H1 (cell line): ENCODE results near the gene AOPEP. TPM values are rescaled to one million over a fixed set of nuclear protein-coding genes. Genes with fewer than 3 reads are reported as not detected.
A peak's percentile ranks its signal among the peaks of the same experiment; 100 is the strongest.

Experiments
- CTCF ChIA-PET: fragments of 300-600 bp; sonication (Branson Sonifier 250); formaldehyde crosslinking; loops from one replicate; lab custom pipeline; 2021; ENCODE audit not compliant: partially characterized antibody; lab: Charles Lee
- POLR2A ChIA-PET: fragments of 300-600 bp; sonication (Branson Sonifier 250); formaldehyde crosslinking; loops from one replicate; lab custom pipeline; 2021; ENCODE audit warnings: inconsistent platforms; ENCODE audit not compliant: partially characterized antibody; lab: Charles Lee
- DNase-seq, 2 experiments: peaks; one replicate each; pipeline versions ENCODE4 v3.0.0 to v3.0.0-alpha.2; 2010 to 2022; ENCODE audit warnings: low spot score in 2 of 2, low read depth in 1 of 2, mixed read lengths in 1 of 2
- FAIRE-seq: peaks from 2 replicates; lab custom pipeline; 2011; peaks lifted over from hg19 to GRCh38; lab: Jason Lieb, UNC
- H2AFZ ChIP-seq: 2 replicates; pipeline ENCODE4 v1.8.1; 2012; ENCODE audit warnings: low read length, inconsistent platforms
- H2AK5ac ChIP-seq: 2 replicates; pipeline ENCODE4 v1.6.1; 2013; ENCODE audit warnings: low read depth, low read length
- H2BK120ac ChIP-seq: replicated peaks from 2 replicates; pipeline ENCODE3; 2013; ENCODE audit warnings: low read depth, low read length, inconsistent platforms
- H2BK12ac ChIP-seq: 2 replicates; pipeline ENCODE4 v1.6.1; 2013; ENCODE audit warnings: low read depth, low read length
- H2BK15ac ChIP-seq: 2 replicates; pipeline ENCODE4 v1.6.1; 2013; ENCODE audit warnings: low read length
- H2BK20ac ChIP-seq: 2 replicates; pipeline ENCODE4 v1.6.1; 2013; ENCODE audit warnings: low read length
- H2BK5ac ChIP-seq: 2 replicates; pipeline ENCODE4 v1.6.1; 2013; ENCODE audit warnings: low read depth, low read length
- H3K14ac ChIP-seq: 2 replicates; pipeline ENCODE4 v1.6.1; 2013; ENCODE audit warnings: inconsistent platforms; ENCODE audit not compliant: insufficient read length
- H3K18ac ChIP-seq: 2 replicates; pipeline ENCODE4 v1.6.1; 2013; ENCODE audit warnings: low read length; ENCODE audit errors: extremely low read depth
- H3K23ac ChIP-seq: 2 replicates; pipeline ENCODE4 v1.6.1; 2013; ENCODE audit warnings: inconsistent platforms; ENCODE audit not compliant: insufficient read length
- H3K23me2 ChIP-seq: 2 replicates; pipeline ENCODE4 v1.6.1; 2013; ENCODE audit warnings: low read depth, low read length
- H3K27ac ChIP-seq: 2 replicates; pipeline ENCODE4 v1.6.1; 2011; ENCODE audit warnings: low read depth, low read length, inconsistent platforms
- H3K27me3 ChIP-seq, 4 experiments: replicated peaks in 1 of 4; 1 replicate in 1 of 4; 2 replicates in 3 of 4; pipeline versions ENCODE4 v1.6.1 to v1.8.1; 2011 to 2013; ENCODE audit warnings: low read length in 3 of 4, mild to moderate bottlenecking in 3 of 4, inconsistent platforms in 2 of 4, mixed read lengths in 2 of 4, moderate library complexity in 1 of 4; ENCODE audit not compliant: control insufficient read depth in 3 of 4, insufficient read depth in 3 of 4; ENCODE audit errors: extremely low read depth in 1 of 4
- H3K36me3 ChIP-seq, 4 experiments: 2 replicates each; pipeline versions ENCODE4 v1.6.1 to v1.8.1; 2011 to 2013; ENCODE audit warnings: mild to moderate bottlenecking in 4 of 4, low read length in 3 of 4, moderate library complexity in 2 of 4, control low read depth in 1 of 4, inconsistent platforms in 1 of 4; ENCODE audit not compliant: insufficient read depth in 4 of 4, control insufficient read depth in 2 of 4
- H3K4ac ChIP-seq: replicated peaks from 2 replicates; pipeline ENCODE3; 2013; ENCODE audit warnings: low read length, low read depth, mixed read lengths, inconsistent platforms; ENCODE audit not compliant: insufficient read length
- H3K4me1 ChIP-seq, 4 experiments: replicated peaks in 1 of 4; 1 replicate in 1 of 4; 2 replicates in 3 of 4; pipeline versions ENCODE4 v1.6.1 to v1.8.1; 2011 to 2013; ENCODE audit warnings: low read length in 3 of 4, inconsistent platforms in 2 of 4, mixed read lengths in 1 of 4; ENCODE audit not compliant: insufficient read depth in 4 of 4, control insufficient read depth in 3 of 4
- H3K4me2 ChIP-seq, 2 experiments: 2 replicates each; pipeline versions ENCODE4 v1.6.1 to v1.8.1; 2011 to 2013; ENCODE audit warnings: low read depth in 2 of 2, low read length in 2 of 2, control low read depth in 1 of 2, inconsistent platforms in 1 of 2, mild to moderate bottlenecking in 1 of 2; ENCODE audit not compliant: insufficient read depth in 1 of 2
- H3K4me3 ChIP-seq, 4 experiments: fragments of 200-600, 300-600 bp in 1 of 4; sonication (generic), shearing (Covaris generic), sonication (Bioruptor Twin) in 1 of 4; 2 replicates each; pipeline versions ENCODE4 v1.5.1 to v1.8.1; 2011 to 2016; ENCODE audit warnings: low read length in 4 of 4, low read depth in 3 of 4, control low read depth in 2 of 4, inconsistent platforms in 2 of 4, mild to moderate bottlenecking in 2 of 4, mixed read lengths in 1 of 4, moderate library complexity in 1 of 4; ENCODE audit not compliant: insufficient read depth in 2 of 4; ENCODE audit errors: extremely low read depth in 1 of 4
- H3K56ac ChIP-seq: replicated peaks from 2 replicates; pipeline ENCODE3; 2013; ENCODE audit warnings: low read depth, mild to moderate bottlenecking, mixed read lengths, low read length, inconsistent platforms; ENCODE audit not compliant: insufficient read length
- H3K79me1 ChIP-seq: 2 replicates; pipeline ENCODE4 v1.6.1; 2013; ENCODE audit warnings: low read depth, low read length, control low read depth
- H3K79me2 ChIP-seq, 2 experiments: 2 replicates each; pipeline versions ENCODE4 v1.6.1 to v1.8.1; 2012 to 2013; ENCODE audit warnings: low read length in 2 of 2, mild to moderate bottlenecking in 2 of 2, inconsistent platforms in 1 of 2; ENCODE audit not compliant: insufficient read depth in 2 of 2, control insufficient read depth in 1 of 2
- H3K9ac ChIP-seq, 4 experiments: replicated peaks in 1 of 4; 1 replicate in 1 of 4; 2 replicates in 3 of 4; pipeline versions ENCODE4 v1.6.1 to v1.8.1; 2011 to 2013; ENCODE audit warnings: low read depth in 3 of 4, low read length in 3 of 4, control low read depth in 2 of 4, mild to moderate bottlenecking in 2 of 4, moderate library complexity in 2 of 4, inconsistent platforms in 1 of 4; ENCODE audit errors: extremely low read depth in 1 of 4
- H3K9me3 ChIP-seq, 2 experiments: 2 replicates each; pipeline versions ENCODE4 v1.6.1 to v1.8.1; 2012 to 2013; ENCODE audit warnings: mild to moderate bottlenecking in 2 of 2, moderate library complexity in 2 of 2, control low read depth in 1 of 2, inconsistent platforms in 1 of 2, low read depth in 1 of 2, low read length in 1 of 2, mixed read lengths in 1 of 2; ENCODE audit not compliant: insufficient read depth in 2 of 2
- H4K20me1 ChIP-seq, 2 experiments: replicated peaks in 1 of 2; 2 replicates each; pipeline versions ENCODE3 to v1.8.1; 2011 to 2013; ENCODE audit warnings: inconsistent platforms in 2 of 2, low read length in 2 of 2, mild to moderate bottlenecking in 1 of 2; ENCODE audit not compliant: insufficient read depth in 2 of 2, control insufficient read depth in 1 of 2
- H4K5ac ChIP-seq: 2 replicates; pipeline ENCODE4 v1.6.1; 2013; ENCODE audit warnings: low read length, low read depth, mixed read lengths, inconsistent platforms; ENCODE audit not compliant: insufficient read length
- H4K8ac ChIP-seq: 2 replicates; pipeline ENCODE4 v1.8.0; 2013; ENCODE audit warnings: mild to moderate bottlenecking, moderate library complexity, low read length, inconsistent platforms; ENCODE audit not compliant: insufficient read depth; ENCODE audit errors: extremely low read depth
- H4K91ac ChIP-seq: replicated peaks from 2 replicates; pipeline ENCODE3; 2013; ENCODE audit warnings: low read length, mixed read lengths, inconsistent platforms; ENCODE audit not compliant: insufficient read length
- FOSL1 ChIP-seq: IDR thresholded peaks from 2 replicates; pipeline ENCODE4 v1.6.1; 2011; ENCODE audit warnings: mild to moderate bottlenecking, low read depth, low read length, moderate library complexity; ENCODE audit not compliant: insufficient read depth
- HDAC6 ChIP-seq: IDR thresholded peaks from one replicate; pipeline ENCODE4 v1.7.1; 2012; ENCODE audit warnings: low read depth, mild to moderate bottlenecking, inconsistent platforms, low read length, moderate library complexity
- KDM4A ChIP-seq: IDR thresholded peaks from one replicate; pipeline ENCODE4 v1.7.1; 2012; ENCODE audit warnings: low read depth, mild to moderate bottlenecking, moderate library complexity, low read length, inconsistent platforms; ENCODE audit not compliant: severe bottlenecking
- RXRA ChIP-seq: IDR thresholded peaks from 2 replicates; pipeline ENCODE4 v1.6.1; 2011; ENCODE audit warnings: low read depth, mild to moderate bottlenecking, low read length, moderate library complexity; ENCODE audit not compliant: insufficient read depth
- SAP30 ChIP-seq: fragments of 300-600 bp; sonication (generic); IDR thresholded peaks from 2 replicates; pipeline ENCODE4 v1.7.1; 2012; ENCODE audit warnings: low read length, moderate library complexity, mild to moderate bottlenecking, inconsistent platforms; ENCODE audit not compliant: insufficient read depth, insufficient replicate concordance
- SP2 ChIP-seq: IDR thresholded peaks from 2 replicates; pipeline ENCODE4 v1.6.1; 2012; ENCODE audit warnings: mild to moderate bottlenecking, low read length, inconsistent platforms
- SUZ12 ChIP-seq: fragments of 200-600 bp; sonication (generic); IDR thresholded peaks from 2 replicates; pipeline ENCODE4 v1.6.1; 2012; ENCODE audit warnings: mild to moderate bottlenecking, inconsistent platforms, low read length, moderate library complexity, mixed read lengths
- WGBS, 2 experiments: shearing (Covaris generic) in 1 of 2; methylation state at CpG; one replicate each; pipeline versions ENCODE4 v1.1.6 to v1.1.7; 2013 to 2015; ENCODE audit warnings: low lambda C conversion rate in 2 of 2, mixed read lengths in 2 of 2, inconsistent platforms in 1 of 2, low coverage in 1 of 2, missing lambda C conversion rate in 1 of 2; ENCODE audit not compliant: insufficient replicate concordance in 2 of 2, insufficient coverage in 1 of 2, insufficient read length in 1 of 2; ENCODE audit errors: extremely low coverage in 1 of 2, missing lambda C conversion rate in 1 of 2; 5-methylcytosine and 5-hydroxymethylcytosine counted together
- polyA plus RNA-seq, 7 experiments: library from polyadenylated mRNA; depleted of rRNA in 3 of 7; stranded (reverse) in 5 of 7; unstranded in 2 of 7; fragments of >200 nt in 5 of 7; fragments of 200-250 nt in 2 of 7; gene quantifications; 1 replicate in 5 of 7; 2 replicates in 1 of 7; 4 replicates in 1 of 7; pipeline versions ENCODE4 v1.2.1 to v1.2.3, GENCODE V29; 2011 to 2013; ENCODE audit warnings: missing spikeins in 2 of 7, mixed read lengths in 2 of 7
- total RNA-seq: library from RNA; stranded (reverse); fragmentation: NEBNext Ultra II Directional; extraction: Animal tissue kit (Norgen Biotek cat#: 25700); gene quantifications from 2 replicates; pipeline ENCODE4 v1.2.1, GENCODE V29; 2021
- TF ChIP-seq, protein P1 (sequence below): IDR thresholded peaks from 2 replicates; pipeline ENCODE4 v1.6.1; 2011; ENCODE audit warnings: low read length, improper control_type of control experiment

The AOPEP gene
- total and polyA plus RNA-seq, 2 of the 8 experiments (the other 6 are each of a cell fraction or from before 2014, with no cell fraction given): 6.1 to 14.3 TPM

DNA sequence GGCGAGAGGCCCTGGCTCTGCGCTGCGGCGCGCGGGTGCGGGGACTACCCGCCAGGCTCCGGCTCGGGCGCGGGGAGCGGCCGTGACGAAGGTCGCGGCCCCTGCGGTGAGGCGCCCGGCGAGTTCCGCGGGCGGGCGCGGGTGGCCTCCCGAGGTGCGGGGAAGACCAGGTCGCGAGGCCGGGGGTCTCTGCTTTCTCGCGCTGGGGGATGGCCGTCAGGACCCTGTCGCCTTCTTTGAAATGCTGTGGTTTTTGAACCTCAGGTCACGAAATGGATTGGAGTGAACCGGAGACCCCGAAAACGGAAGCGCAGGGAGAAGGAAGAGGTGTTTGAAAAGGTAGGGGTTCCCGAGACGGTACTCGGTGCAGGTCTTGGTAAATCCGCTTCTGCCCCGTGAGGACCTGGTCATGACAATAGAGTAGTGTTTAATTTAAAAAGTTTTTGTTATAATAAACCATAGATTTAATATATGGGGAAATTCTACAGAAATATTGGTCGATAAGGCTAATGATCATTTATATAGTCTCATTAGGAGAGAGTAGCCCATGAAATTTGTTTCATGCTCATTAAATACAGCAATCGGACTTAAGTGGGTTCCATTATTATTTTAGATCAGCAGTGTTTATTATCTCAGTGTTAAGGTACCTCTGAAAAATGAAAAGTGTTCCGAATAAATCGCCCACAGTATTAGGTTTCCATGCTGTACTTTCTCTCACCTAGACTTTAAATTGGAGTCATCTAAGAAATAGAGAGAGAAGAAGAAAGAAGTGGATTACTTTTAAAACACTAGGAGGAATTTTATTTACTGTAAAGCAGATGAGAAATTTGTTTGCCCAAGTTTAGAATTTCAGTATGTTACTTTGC is 279.0 kb downstream of the AOPEP start:
- no peak overlapping the region for H3K56ac ChIP-seq
- no peak overlapping the region for H2AK5ac ChIP-seq
- H4K5ac ChIP-seq: no peak overlapping the region
- no peak overlapping the region for H2BK20ac ChIP-seq
- H4K20me1 ChIP-seq: peaks cover 2% of the 10 kb centered on the region in 2 experiments
- H3K9me3 ChIP-seq: no peaks in the 10 kb centered on the region; a peak in 1 of 4 replicates
- FAIRE-seq (no peak), DNase-seq (no peak)
- H2BK120ac ChIP-seq: no peak overlapping the region
- CTCF ChIA-PET: no interaction called here
- H4K8ac ChIP-seq: no peak overlapping the region; the same call in 1 of the 2 replicates
- no peak overlapping the region for H3K4ac ChIP-seq
- H2BK12ac ChIP-seq: no peak overlapping the region
- no peaks in the 10 kb centered on the region for H3K79me1 ChIP-seq
- H3K23ac ChIP-seq: no peak overlapping the region
- H3K36me3 ChIP-seq: no peaks in the 10 kb centered on the region
- H3K14ac ChIP-seq: no peak overlapping the region
- H4K91ac ChIP-seq: no peak overlapping the region
- peak overlapping the region; percentile 62 to 71 for H3K4me2 ChIP-seq
- peak overlapping the region; percentile 51 to 87 (median 66) for H3K4me3 ChIP-seq
- H3K23me2 ChIP-seq: peaks cover 3% of the 10 kb centered on the region; the same call in 1 of the 2 replicates
- WGBS, 2 experiments: 16% methylated on average over 28 of the region's 49 CpGs; no CpG with 5 or more reads in 1 of the 2 experiments
- no peaks in the 10 kb centered on the region for H3K79me2 ChIP-seq
- H2BK15ac ChIP-seq: no peak overlapping the region
- no peak overlapping the region; the same call in 1 of the 2 replicates for H2AFZ ChIP-seq
- peaks cover 2 to 17% (median 13%) of the 10 kb centered on the region in 4 experiments for H3K27me3 ChIP-seq
- H3K27ac ChIP-seq: no peak overlapping the region
- no peak overlapping the region for H2BK5ac ChIP-seq
- H3K4me1 ChIP-seq: peaks cover 0 to 3% (median 0%) of the 10 kb centered on the region in 4 experiments; a peak in 1 of 7 replicates
- H3K18ac ChIP-seq: no peak overlapping the region; the same call in 1 of the 2 replicates
- POLR2A ChIA-PET: no interaction called here
- peak overlapping the region in 2 of 4 experiments; percentile 34 to 57; a peak in 2 of 7 replicates for H3K9ac ChIP-seq
- TF ChIP-seq SAP30 (no peak), SP2 (no peak), SUZ12 (peak; percentile 55; the same call in 1 of the 2 replicates), RXRA (no peak), FOSL1 (no peak), HDAC6 (no peak), KDM4A (peak; percentile 55)
- TF ChIP-seq, protein P1, sequence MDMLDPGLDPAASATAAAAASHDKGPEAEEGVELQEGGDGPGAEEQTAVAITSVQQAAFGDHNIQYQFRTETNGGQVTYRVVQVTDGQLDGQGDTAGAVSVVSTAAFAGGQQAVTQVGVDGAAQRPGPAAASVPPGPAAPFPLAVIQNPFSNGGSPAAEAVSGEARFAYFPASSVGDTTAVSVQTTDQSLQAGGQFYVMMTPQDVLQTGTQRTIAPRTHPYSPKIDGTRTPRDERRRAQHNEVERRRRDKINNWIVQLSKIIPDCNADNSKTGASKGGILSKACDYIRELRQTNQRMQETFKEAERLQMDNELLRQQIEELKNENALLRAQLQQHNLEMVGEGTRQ: no peak
